HG03159 (cell line): ENCODE measurements around the gene CCDC40.

Experiments used
- ATAC-seq: cut with Tn5 transposase; IDR thresholded peaks from one replicate; pipeline ENCODE4 v1.9.1; 2021; ENCODE audit warnings: mild to moderate bottlenecking, moderate library complexity; ENCODE audit not compliant: unreplicated experiment

CCDC40 gene

GRCh38 chr17:80110927-80111701, 74.7 kb downstream of the CCDC40 start:
- ATAC-seq: no peak

GRCh38 chr17:80111702-80112470, 75.4 kb downstream of the CCDC40 start:
- ATAC-seq: no peak

DNA sequence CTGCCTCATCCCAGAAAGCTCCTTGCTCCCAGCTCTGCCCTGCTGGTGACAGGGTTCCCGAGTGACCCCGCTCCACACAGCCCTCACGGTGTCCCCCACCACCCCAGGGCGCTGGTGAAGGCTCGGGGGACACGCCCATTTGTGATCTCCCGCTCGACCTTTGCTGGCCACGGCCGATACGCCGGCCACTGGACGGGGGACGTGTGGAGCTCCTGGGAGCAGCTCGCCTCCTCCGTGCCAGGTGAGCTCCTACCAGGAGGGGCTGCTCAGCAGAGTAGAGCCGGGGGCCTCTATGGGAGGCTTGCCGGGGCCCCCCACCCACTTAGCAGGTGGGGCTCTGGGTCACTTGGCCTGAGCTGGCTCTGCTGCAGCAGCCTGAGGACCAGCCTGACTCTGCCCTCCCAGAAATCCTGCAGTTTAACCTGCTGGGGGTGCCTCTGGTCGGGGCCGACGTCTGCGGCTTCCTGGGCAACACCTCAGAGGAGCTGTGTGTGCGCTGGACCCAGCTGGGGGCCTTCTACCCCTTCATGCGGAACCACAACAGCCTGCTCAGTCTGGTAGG, 76.1 kb downstream of the CCDC40 start:
- ATAC-seq: no peak

- no peak for ATAC-seq
Measured at GRCh38 chr17:80113033-80113484, 76.6 kb downstream of the CCDC40 start.

DNA sequence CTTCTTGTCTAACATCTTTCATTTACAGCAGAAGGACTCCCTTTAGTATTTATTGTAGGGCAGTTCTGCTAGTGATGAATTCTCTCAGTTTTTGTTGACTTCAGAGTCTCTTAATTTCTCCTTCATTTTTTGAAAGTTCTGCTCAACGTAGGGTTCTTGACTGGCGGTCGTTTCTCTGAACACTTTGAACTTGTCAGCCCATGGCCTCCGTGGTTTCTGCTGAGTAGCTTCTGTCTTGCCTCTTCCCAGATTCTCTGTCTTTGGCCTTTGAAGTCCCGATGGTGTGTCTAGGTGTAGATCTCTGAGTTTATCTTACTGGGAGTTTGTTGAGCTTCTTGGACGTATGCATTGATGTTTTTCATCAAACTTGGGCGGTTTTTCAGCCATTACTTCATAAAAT, 78.3 kb downstream of the CCDC40 start:
- no peak for ATAC-seq

GRCh38 chr17:80115159-80115558, 78.7 kb downstream of the CCDC40 start:
- ATAC-seq: no peak

- no peak for ATAC-seq
Measured at GRCh38 chr17:80116276-80116920, 80.0 kb downstream of the CCDC40 start.

DNA sequence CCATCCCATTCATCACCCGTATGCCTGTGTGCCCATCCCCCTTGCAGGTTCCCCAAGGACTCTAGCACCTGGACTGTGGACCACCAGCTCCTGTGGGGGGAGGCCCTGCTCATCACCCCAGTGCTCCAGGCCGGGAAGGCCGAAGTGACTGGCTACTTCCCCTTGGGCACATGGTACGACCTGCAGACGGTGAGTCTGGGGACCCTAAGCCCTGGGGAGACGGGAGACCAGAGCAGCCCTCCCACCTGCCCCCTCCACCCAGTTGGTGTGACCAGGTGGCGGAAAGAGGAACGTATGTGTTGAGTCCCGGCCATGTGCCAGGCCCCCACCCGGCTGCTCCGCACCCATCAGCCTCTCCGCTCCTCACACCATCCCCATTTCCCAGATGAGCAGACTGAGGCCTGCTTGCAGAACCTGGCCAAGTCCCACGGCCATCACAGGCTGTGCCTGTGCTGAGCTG, 80.5 kb downstream of the CCDC40 start:
- ATAC-seq: no peak

DNA sequence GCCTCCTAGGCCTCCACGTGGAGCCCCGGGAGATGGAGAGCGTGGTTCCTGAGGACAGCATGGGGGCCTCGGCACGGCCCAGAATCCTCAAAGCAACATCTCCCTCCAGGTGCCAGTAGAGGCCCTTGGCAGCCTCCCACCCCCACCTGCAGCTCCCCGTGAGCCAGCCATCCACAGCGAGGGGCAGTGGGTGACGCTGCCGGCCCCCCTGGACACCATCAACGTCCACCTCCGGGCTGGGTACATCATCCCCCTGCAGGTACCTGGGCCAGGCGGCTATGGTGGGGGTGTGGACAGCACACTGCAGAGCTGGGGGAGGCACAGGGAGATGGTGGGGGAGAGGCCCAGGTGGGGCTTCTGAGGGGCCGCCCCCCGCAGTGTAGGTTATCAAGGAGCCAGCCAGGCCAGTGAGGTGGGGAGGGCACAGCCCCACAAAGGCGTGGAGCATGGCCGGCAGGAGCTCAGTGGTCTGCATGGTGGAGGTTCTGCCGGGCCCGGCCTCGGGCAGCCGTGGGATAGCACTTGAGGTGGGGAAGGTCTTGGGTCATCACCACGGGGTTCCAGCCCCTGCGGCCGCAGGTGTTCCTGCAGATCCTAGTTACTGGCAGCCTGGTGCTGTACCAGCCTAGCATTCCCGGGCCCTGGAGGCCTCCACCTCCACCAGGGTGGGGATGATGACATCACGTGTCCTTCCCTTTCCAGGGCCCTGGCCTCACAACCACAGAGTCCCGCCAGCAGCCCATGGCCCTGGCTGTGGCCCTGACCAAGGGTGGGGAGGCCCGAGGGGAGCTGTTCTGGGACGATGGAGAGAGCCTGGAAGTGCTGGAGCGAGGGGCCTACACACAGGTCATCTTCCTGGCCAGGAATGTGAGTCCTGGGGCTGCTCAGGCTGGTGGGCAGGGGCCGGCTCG, 81.3 kb downstream of the CCDC40 start:
- ATAC-seq: no peak

- no peak for ATAC-seq
Measured at GRCh38 chr17:80118601-80119270, 82.3 kb downstream of the CCDC40 start.

GRCh38 chr17:80119271-80119791, 82.9 kb downstream of the CCDC40 start:
- ATAC-seq: no peak

DNA sequence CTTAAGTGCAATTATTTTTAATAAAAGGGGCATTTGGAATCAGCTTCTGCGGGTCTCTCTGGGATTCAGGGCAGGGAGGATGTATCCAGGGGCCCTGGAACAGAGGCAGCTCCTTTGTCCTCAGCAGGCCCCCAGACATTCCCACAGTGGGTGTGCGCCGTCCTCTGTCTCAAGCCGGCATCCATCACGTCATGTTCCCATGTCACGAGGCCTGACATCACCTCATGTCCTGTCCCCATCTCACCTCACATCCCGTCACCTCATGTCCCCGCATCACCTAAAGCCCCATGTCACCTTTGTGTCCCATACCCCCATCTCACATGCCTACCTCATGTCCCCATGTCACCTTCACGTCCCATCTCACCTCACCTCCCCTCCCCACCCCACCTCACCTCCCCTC, 83.4 kb downstream of the CCDC40 start:
- no peak for ATAC-seq

DNA sequence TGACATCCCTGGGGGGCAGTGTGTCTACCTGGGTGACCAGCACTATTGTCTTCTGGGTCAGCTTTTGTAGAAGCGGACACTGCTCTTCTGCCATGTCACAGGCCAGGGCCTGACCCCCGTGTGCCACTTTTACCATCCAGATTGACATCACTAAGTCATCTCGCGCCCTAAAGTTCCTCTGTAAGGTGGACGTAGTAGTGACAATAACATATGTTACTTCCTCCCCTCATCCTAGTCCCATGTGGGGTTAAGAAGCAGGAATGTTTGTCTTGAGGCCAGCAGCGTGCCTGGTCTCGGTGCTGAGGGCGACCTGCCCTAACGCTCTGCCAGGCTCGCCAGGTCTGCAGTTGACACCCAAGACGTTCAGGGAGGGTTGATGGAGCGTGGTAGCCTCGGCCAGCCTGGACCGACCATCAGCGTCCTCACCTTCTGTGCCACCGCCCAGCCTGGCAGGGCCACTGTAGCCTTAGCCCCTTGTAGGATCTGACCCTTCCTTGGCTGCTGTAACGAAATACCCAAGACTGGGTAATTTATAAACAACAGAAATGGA, 85.7 kb downstream of the CCDC40 start:
- ATAC-seq: no peak

DNA sequence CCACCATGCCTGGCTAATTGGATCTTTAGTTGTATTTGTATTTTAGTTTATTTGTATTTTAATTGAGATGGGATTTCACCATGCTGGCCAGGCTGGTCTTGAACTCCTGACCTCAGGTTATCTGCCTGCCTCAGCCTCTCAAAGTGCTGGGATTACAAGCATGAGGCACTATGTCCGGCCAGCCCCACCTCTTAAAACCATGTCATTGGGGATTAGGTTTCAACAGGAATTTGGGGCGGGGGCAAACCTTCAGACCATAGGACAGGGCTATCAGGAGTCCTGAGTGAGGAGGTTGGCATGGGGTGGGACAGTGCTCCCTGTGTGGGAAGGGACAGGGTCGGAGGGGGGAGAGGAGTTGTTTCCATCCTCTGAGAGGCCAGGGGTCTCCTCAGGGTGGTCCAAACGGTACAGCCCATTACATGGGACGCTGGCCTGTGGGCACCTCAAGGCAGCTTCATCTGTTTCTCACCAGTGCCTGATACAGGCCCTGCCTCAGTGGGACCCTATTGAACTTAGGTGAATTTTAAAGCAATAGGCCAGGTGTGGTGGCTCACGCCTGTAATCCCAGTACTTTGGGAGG, 86.6 kb downstream of the CCDC40 start:
- ATAC-seq: no peak

DNA sequence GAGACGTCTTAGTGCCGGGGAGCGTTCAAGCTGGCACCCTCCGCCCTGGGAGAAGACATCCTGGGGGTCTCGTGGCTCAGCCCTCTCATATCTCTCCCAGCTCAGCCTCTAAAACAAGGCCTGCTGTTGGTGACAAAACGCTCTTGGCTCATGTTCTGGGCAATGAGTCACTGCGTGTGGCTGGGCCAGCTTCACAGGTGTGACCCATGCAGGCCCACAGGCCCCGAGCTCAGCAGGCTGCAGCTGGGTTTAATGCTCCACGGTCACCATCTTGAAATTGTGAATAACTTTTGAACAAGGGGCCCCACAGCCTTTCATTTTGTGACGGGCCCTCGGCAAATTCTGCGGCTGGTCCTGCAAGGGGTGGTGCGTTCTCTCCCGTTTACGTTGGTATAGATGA, 87.3 kb downstream of the CCDC40 start:
- ATAC-seq: no peak

DNA sequence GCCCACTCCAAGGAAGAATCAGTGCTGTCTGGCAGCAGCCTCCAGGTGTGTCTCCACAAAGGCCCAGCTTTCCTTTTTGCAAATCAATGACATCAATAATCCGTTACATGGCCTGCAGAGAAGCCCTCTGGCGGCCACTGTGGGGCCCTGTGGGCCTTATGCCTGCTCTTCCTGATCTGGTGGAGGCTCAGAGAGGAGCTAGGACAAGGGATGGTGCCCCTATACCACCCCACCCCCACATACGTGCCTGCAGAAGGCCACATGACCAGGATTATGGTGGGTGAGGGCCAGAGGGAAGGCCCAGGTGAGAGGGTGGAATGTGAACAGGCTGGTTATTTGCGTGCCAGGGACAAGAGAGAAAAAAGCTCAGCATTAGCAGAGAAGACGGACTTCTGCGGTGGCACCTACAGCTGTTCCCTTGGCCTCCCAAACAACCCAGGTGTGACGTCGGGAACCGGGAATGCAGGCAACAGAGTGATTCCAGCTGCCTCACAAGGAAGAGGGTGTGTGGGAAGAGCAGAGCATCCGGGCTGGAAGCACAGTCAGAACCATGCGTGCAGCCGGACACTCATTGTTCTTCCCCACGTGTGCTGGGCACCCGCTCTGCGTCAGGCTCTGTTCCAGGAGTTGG, 88.0 kb downstream of the CCDC40 start:
- no peak for ATAC-seq

DNA sequence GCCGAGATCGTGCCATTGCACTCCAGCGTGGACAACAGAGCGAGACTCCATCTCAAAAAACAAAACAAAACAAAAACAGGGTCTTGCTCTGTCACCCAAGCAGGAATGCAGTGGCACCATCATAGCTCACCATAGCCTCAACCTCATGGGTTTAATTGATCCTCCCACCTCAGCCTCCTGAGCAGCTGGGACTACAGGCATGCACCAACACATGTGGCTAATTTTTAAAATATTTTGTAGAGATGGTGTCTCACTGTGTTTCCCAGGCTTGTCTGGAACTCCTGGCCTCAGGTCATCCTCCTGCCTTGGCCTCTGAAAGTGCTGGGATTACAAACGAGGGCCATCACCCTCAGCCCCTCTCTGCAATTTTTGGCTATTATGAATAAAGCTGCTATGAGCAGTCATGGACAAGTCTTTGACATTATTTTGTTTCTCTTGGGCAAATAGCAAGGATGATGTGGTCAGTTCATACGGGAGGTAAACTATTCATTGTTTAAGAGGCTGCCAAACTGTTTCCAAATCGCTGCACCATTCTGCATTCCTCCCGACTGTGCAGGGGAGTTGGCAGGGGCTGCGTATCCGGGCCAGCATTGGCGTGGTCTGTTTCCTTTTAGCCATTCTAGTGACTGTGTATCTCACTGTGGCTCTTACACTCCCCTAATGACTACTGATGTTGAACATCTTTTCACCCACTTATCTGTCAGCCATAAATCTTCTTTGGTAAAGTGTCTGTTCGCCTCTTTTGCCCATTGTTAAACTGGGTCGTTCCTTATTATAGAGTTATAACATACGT, 89.4 kb downstream of the CCDC40 start:
- ATAC-seq: no peak

DNA sequence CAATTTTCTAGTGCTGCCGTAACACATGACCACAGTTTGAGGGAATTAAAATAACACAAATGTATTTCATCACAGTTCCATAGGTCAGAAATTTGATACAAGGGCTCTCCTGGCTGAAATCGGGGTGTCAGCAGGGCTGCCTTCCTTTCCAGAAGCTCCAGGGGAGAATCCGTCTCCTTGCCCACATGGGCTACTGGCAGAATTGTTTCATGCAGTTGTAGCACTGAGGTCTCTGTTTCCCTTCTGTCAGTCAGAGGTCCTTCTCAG, 89.9 kb downstream of the CCDC40 start:
- no peak for ATAC-seq
